Activated CD4-positive, CD25-positive, alpha-beta regulatory T cell treated with anti-CD3 and anti-CD28 coated beads, Interleukin-2, amount 50 U/mL, for 16 hours (primary cell): ENCODE results near the gene EPHB1.

Experiments used
- DNase-seq: peaks from one replicate; pipeline ENCODE4 v3.0.0-alpha.2; 2020; ENCODE audit warnings: low read depth, low spot score

The EPHB1 gene

GRCh38 chr3:134807189-134807588 is 12.1 kb downstream of the EPHB1 start:
- no peak for DNase-seq

GRCh38 chr3:134808835-134809234 is 13.8 kb downstream of the EPHB1 start:
- DNase-seq: no peak

- no peak for DNase-seq
Measured at GRCh38 chr3:134809427-134810051, 14.5 kb downstream of the EPHB1 start.

- DNase-seq: no peak
Measured at GRCh38 chr3:134810052-134810435, 15.0 kb downstream of the EPHB1 start.

- no peak for DNase-seq
Measured at GRCh38 chr3:134810850-134811249, 15.8 kb downstream of the EPHB1 start.

GRCh38 chr3:134813618-134814017 is 18.6 kb downstream of the EPHB1 start:
- no peak for DNase-seq

GRCh38 chr3:134815519-134815918 is 20.5 kb downstream of the EPHB1 start:
- no peak for DNase-seq

- no peak for DNase-seq
Measured at GRCh38 chr3:134816623-134817022, 21.6 kb downstream of the EPHB1 start.

GRCh38 chr3:134817297-134817696 is 22.2 kb downstream of the EPHB1 start:
- no peak for DNase-seq

GRCh38 chr3:134820994-134821393 is 25.9 kb downstream of the EPHB1 start:
- DNase-seq: no peak

- DNase-seq: no peak
Measured at GRCh38 chr3:134822090-134822489, 27.0 kb downstream of the EPHB1 start.

- no peak for DNase-seq
Measured at GRCh38 chr3:134823679-134824078, 28.6 kb downstream of the EPHB1 start.

- no peak for DNase-seq
Measured at GRCh38 chr3:134824791-134825190, 29.7 kb downstream of the EPHB1 start.

GRCh38 chr3:134827213-134827612 is 32.2 kb downstream of the EPHB1 start:
- DNase-seq: no peak

GRCh38 chr3:134829721-134830120 is 34.7 kb downstream of the EPHB1 start:
- no peak for DNase-seq

GRCh38 chr3:134832585-134832984 is 37.5 kb downstream of the EPHB1 start:
- no peak for DNase-seq

GRCh38 chr3:134833453-134834163 is 38.5 kb downstream of the EPHB1 start:
- DNase-seq: no peak

GRCh38 chr3:134836921-134837320 is 41.9 kb downstream of the EPHB1 start:
- DNase-seq: no peak

- no peak for DNase-seq
Measured at GRCh38 chr3:134838599-134838998, 43.5 kb downstream of the EPHB1 start.

- no peak for DNase-seq
Measured at GRCh38 chr3:134839422-134839821, 44.4 kb downstream of the EPHB1 start.

- no peak for DNase-seq
Measured at GRCh38 chr3:134839990-134840389, 44.9 kb downstream of the EPHB1 start.

- DNase-seq: no peak
Measured at GRCh38 chr3:134840459-134840858, 45.4 kb downstream of the EPHB1 start.

- DNase-seq: no peak
Measured at GRCh38 chr3:134846084-134846483, 51.0 kb downstream of the EPHB1 start.

GRCh38 chr3:134846911-134847317 is 51.9 kb downstream of the EPHB1 start:
- no peak for DNase-seq
